Esophagus mucosa (tissue), 1 donor: ENCODE measurements around the gene PNMA8B. TPM values are rescaled to one million over a fixed set of nuclear protein-coding genes. Genes with fewer than 3 reads are reported as not detected.

Source experiments
- ATAC-seq: fragments of 200-7000 bp; cut with Tn5 transposase; one replicate; pipeline ENCODE4 v1.9.1; 2020
- total RNA-seq: library from RNA; stranded (reverse); gene quantifications from one replicate; pipeline ENCODE4 v1.2.4, GENCODE V29; 2023
- donor health status: DM: yes; HTN: yes; CAD: no.

Gene PNMA8B
- total RNA-seq, 1 donor from 2014 or later: 0.08 TPM

DNA sequence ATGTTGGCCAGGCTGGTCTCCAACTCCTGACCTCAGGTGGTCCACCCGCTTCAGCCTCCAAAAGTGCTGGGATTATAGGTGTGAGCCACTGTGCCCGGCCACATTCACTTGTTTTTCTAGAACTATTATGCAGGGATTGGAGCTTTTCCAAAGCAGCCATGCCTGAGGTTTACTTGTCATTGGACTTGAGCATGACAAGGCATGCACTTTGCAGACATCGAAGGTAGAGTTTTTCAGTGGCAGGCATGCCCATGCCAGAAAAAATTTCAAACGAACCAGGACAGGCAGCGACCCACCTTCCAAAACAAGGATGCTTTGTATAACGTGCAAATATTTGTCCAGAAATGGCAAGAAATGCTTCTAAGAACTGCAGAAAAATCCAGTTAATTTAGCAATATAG is 42.0 kb downstream of the PNMA8B start:
- ATAC-seq: peak; percentile 35

DNA sequence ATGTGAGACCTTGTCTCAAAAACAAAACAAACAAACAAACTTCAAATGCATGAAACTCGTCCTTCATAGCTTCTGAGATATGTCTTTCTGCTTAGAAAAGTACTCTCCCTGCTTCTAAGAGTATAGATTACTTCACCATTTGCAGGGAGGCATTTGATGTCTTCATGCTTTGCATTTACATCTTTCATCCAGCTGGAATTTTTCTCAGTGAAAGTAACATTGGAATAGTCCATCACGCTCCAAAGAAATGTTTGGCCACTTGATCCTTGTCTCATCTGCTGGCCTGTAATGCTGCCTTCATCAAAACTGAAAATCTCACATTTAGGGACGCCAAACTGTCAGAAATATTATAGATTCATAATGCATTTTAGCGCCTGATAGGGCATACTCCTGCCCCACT is 43.5 kb downstream of the PNMA8B start:
- ATAC-seq: no peak

DNA sequence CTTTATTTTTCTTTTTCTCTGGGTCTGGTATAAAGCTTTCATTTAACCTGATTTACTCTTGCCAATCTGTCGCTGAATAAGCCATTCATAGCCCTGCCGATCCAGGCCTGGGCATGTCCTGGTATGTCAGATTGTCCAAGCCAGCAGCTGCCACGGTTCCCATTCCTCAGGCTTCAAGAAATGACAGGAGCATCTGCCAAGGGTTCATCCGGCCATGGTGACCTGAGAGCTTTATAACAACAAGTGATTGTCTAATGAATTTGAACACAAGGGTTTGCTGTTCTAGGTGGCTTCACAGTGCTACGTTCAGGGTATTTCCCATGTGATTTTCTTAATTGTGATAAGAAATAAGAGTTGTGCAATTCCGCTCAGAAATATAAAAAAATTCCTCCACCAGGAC is 44.3 kb downstream of the PNMA8B start:
- ATAC-seq: peak; percentile 28

DNA sequence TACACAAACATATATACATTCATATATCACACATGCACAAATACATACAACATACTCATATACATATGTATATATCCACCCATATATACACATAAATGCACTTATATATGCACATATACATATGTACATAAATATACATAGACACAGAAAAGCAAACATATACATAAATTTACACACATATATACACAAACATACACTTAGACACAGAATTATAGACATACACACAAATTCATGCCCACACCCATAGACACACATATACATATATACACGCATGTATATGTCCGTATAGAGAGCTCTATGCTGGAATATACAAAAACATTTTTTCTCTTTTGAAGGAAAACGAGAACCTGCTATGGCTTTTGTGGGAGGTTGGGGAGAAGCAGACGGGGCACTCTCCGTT is 44.9 kb downstream of the PNMA8B start:
- no peak for ATAC-seq

DNA sequence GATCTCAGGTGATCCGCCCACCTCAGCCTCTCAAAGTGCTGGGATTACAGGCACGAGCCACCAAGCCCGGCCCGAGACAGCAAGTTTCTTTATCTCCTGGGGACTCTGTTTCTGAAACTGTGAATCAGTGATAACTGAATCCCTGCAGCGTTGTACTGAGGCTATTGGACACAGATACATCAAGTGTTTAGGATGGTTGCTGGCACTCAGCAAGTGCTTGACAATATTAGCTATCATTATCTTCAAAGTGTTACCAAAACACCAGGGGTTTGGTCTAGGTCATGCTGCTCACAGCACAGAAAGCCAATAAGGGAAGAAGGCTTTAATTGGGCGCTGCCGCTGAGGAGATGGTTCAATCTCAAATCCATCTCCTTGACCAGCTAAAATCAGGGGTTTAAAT is 46.4 kb downstream of the PNMA8B start:
- ATAC-seq: no peak

DNA sequence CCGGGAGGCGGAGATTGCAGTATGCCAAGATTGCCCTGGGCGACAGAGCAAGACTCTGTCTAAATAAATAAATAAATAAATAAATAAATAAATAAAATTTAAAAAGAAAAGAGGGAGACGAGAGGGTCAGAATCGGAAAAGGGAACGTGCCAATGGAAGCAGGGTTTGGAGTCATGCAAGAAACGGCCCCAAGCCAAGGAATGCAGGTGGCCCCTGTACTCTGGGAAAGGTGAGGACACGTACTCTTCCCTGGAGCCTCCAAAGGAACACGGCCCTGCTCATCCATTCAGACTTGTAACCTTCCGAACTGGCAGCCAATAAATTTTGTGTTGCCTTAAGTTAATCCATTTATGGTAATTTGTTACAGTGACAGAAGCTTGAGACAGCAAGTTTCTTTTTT is 47.1 kb downstream of the PNMA8B start:
- ATAC-seq: no peak

DNA sequence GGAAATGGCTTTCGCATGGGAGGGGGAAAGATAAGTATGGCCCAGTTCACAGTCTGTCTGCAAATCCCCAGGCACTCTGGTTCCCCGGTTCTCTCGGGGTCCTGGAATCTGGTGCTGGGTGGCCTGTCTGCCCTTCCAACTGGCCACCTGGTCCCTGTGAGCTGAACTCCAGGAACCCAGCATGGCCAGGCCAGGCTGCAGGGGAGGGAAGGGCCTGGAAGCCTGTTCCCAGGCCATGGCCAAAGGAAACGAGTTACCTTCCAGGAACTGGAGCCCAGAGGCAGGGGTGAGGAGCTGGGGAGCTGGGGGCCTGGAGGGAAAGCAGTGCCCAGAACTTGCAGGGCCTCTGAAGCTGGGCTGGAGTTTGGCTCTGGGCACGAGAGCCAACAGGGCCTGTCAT is 47.8 kb downstream of the PNMA8B start:
- no peak for ATAC-seq

DNA sequence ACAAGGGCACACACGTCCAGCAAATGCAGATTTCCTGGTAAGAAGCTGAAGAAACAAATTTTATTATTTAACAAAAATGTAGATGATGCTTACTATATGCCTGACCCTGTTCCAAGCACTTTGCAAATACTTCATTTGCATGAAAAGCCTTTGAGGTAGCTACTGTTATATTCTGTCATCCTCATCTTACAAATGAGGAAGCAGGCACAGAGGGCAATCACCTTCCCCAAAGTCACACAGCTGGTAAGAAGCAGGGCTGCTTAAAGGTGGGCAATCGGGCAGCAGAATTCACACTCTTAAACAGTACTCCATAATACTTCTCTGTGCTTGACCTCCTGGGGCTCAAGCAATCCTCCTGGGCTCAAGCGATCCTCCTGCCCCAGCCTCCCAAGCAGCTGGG is 48.7 kb downstream of the PNMA8B start:
- no peak for ATAC-seq

DNA sequence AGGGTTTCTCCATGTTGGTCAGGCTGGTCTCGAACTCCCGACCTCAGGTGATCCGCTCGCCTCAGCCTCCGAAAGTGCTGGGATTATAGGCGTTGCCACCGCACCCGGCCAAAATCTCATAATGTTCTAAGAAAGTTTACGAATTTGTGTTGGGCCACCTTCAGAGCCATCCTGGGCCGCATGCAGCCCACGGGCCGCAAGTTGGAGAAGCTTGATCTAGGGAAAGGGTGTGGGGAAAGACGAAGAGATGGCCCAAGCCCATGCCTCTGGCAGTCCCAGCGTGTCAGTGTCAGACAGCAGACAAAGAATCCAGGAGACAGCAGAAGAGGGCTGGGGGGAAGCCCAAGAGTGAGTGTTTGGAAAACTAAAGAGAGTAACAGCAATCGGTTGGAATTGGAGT is 49.6 kb downstream of the PNMA8B start:
- ATAC-seq: no peak

DNA sequence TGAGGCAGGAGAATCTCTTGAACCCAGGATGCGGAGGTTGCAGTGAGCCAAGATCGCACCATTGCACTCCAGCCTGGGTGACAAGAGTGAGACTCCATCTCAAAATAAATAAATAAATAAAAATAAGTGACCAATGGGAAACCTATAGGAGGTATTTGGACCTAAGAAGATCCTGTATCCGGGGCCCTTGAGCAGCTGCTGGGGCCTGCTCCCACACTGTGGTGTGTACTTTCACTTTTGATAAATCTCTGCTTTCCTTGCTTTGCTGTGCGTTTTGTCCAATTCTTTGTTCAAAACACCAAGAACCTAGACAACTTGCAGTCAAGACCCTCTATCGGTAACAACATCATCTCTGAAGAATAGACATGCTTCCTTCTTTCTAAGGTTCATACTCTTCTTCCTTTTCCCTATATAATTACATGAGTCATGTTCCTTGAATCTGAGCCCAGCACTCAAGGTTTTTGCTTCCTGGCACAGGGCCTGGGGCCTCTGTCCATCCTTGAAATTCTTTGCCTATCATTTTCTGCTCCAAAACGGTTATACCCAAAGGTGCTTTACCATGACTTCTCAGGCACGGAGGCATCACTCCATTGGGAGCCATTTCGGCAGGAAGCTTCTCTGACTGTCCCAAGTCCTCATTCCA is 52.7 kb downstream of the PNMA8B start:
- ATAC-seq: peak; percentile 28

DNA sequence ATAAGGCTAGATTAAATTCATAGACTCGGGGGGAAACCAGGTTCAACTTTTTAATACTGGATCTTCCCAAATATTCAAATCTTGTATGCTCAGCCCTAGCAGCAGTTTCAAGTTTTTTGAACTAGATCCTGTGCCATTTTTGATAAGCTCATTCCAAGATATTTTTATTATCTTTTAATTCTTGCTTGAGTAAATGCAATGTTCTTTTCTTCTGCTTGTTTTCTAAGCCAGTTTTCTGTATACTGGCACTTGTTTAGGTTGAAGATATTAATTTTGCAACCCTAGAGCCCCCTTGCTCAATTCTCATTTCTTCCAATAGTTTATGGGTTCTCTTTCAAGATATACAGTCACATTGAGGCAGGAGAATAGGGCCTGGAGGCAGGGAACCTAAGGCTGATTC is 53.8 kb downstream of the PNMA8B start:
- no peak for ATAC-seq

Other genes starting within 250 kb of the PNMA8B start
- gene HIF3A, start 198.8 kb downstream of the PNMA8B start, total RNA-seq: 4.0 TPM
- gene PPP5C, start 148.8 kb downstream of the PNMA8B start, total RNA-seq: 31.0 TPM
- 0.80 TPM for gene CCDC8, start 82.3 kb downstream of the PNMA8B start, total RNA-seq
- gene PNMA8C, start 66.9 kb downstream of the PNMA8B start, total RNA-seq: not detected
- 0.12 TPM for gene PNMA8A, start 24.3 kb downstream of the PNMA8B start, total RNA-seq
- 109 TPM for gene CALM3, start 105.5 kb upstream of the PNMA8B start, total RNA-seq
- 0.12 TPM for gene PTGIR, start 129.2 kb upstream of the PNMA8B start, total RNA-seq
- gene GNG8, start 140.3 kb upstream of the PNMA8B start, total RNA-seq: not detected
- 0.32 TPM for gene DACT3, start 165.3 kb upstream of the PNMA8B start, total RNA-seq
- 31.4 TPM for gene PRKD2, start 221.2 kb upstream of the PNMA8B start, total RNA-seq